ENCODE results near the gene GGT5. TPM values are rescaled to one million over a fixed set of nuclear protein-coding genes. Genes with fewer than 3 reads are reported as not detected.
A peak's percentile ranks its signal among the peaks of the same experiment; 100 is the strongest.
"Not testable (repeated sequence)": the region's sequence is repeated elsewhere in the genome, so short reads cannot be mapped to it uniquely, and the experiment has no call there.

Gene GGT5
- total and polyA plus RNA-seq, 4 experiments from 2014 or later = not detected

- no peaks in the 10 kb centered on the region for H3K27me3 Mint-ChIP-seq
- Histone ChIP-seq H3K36me3 (ENCODE audit: insufficient read depth, low read length) (no peaks in the 10 kb centered on the region), H3K27ac (ENCODE audit: low read depth, low read length) (no peak overlapping the region), H3K27me3 (ENCODE audit: insufficient read depth, low read length) (no peaks in the 10 kb centered on the region), H3K4me3 (ENCODE audit: low read length in 2 of 2) (no peak overlapping the region), H3K4me1 (ENCODE audit: insufficient read depth, low read length) (peaks cover 6% of the 10 kb centered on the region), H3K9me3 (ENCODE audit: control insufficient read depth in 1 of 2, low read length in 2 of 2) (no peaks in the 10 kb centered on the region)
- intact Hi-C loops (cut with micrococcal nuclease) = no loop called here
- no peaks in the 10 kb centered on the region for H3K36me3 Mint-ChIP-seq
- no peaks in the 10 kb centered on the region for H3K9me3 Mint-ChIP-seq
- peak overlapping the region in 1 of 7 donors; percentile 70 for H3K27ac Mint-ChIP-seq
- no peak for DNase-seq
- H3K4me1 Mint-ChIP-seq = peaks cover 9 to 14% (median 13%) of the 10 kb centered on the region in 4 donors
- POLR2A ChIA-PET (ENCODE audit: partially characterized antibody) = no interaction called here
- H3K4me3 Mint-ChIP-seq = no peak overlapping the region
- CTCF ChIA-PET (ENCODE audit: partially characterized antibody) = interaction anchor here (0.7 kb wide), 1 partner anchor 54 kb away, joined by 3 read pairs; no protein-coding TSS in a partner anchor
Observed at GRCh38 chr22:24209016-24209415, 35.9 kb downstream of the GGT5 start.

DNA sequence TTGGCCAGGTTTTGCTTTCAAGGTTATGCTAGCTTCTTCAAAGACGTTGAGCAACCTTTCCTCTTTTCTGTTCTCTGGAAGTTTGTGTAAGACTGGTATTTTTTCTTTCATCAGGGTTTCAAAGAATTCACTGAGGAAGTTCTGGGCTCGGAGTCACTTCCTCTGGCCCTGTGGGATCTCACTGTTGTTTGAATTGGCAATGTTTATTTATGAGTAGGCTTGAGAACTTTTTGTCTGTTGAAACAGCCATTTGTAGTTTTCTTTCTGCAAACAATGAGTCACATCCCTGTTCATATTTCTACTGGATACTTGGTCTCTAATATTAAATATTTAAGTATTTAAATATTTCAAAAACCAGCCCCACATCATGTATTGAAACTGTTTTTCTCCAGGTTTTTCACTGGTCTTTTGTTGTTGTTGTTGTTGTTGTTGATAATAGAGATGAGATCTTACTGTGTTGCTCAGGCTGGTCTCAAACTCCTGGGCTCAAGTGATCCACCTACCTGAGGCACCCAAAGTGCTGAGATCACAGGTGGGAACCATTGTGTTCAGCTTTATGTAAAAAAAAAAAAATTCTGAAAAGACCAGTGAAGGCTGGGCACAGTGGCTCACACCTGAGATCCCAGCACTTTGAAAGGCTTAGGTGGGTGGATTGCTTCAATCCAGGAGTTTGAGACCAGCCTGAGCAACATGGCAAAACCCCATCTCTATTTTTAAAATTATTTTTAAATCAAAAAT, 36.7 kb downstream of the GGT5 start:
- Mint-ChIP-seq H3K36me3 (no peaks in the 10 kb centered on the region), H3K9me3 (no peaks in the 10 kb centered on the region), H3K4me1 (peaks cover 9 to 14% (median 13%) of the 10 kb centered on the region in 4 donors), H3K27ac (peak overlapping the region in 4 of 7 donors; percentile 36 to 76 (median 67)), H3K4me3 (peak overlapping the region in 3 of 8 donors; percentile 8 to 15 (median 15)), H3K27me3 (no peaks in the 10 kb centered on the region)
- ChIA-PET POLR2A (ENCODE audit: partially characterized antibody) (no interaction called here), CTCF (ENCODE audit: partially characterized antibody) (interaction anchor here (0.7 kb wide), 1 partner anchor 53 kb away, joined by 3 read pairs; no protein-coding TSS in a partner anchor)
- no peaks in the 10 kb centered on the region for H3K9me3 ChIP-seq (ENCODE audit: control insufficient read depth in 1 of 2, low read length in 2 of 2)
- no peak overlapping the region for H3K4me3 ChIP-seq (ENCODE audit: low read length in 2 of 2)
- DNase-seq = no peak
- H3K36me3 ChIP-seq (ENCODE audit: insufficient read depth, low read length) = no peaks in the 10 kb centered on the region
- intact Hi-C loops (cut with micrococcal nuclease) = no loop called here
- no peaks in the 10 kb centered on the region for H3K27me3 ChIP-seq (ENCODE audit: insufficient read depth, low read length)
- H3K4me1 ChIP-seq (ENCODE audit: insufficient read depth, low read length) = peaks cover 6% of the 10 kb centered on the region
- H3K27ac ChIP-seq (ENCODE audit: low read depth, low read length) = no peak overlapping the region

- Mint-ChIP-seq H3K36me3 (no peaks in the 10 kb centered on the region), H3K27ac (peak overlapping the region in 5 of 7 donors; percentile 29 to 76 (median 70)), H3K4me3 (peak overlapping the region in 2 of 8 donors; percentile 8 to 15), H3K9me3 (no peaks in the 10 kb centered on the region), H3K27me3 (no peaks in the 10 kb centered on the region), H3K4me1 (peaks cover 9 to 14% (median 13%) of the 10 kb centered on the region in 4 donors)
- Histone ChIP-seq H3K9me3 (ENCODE audit: control insufficient read depth in 1 of 2, low read length in 2 of 2) (no peaks in the 10 kb centered on the region), H3K4me3 (ENCODE audit: low read length in 2 of 2) (no peak overlapping the region), H3K27me3 (ENCODE audit: insufficient read depth, low read length) (no peaks in the 10 kb centered on the region), H3K4me1 (ENCODE audit: insufficient read depth, low read length) (peaks cover 6% of the 10 kb centered on the region), H3K36me3 (ENCODE audit: insufficient read depth, low read length) (no peaks in the 10 kb centered on the region), H3K27ac (ENCODE audit: low read depth, low read length) (no peak overlapping the region)
- ChIA-PET POLR2A (ENCODE audit: partially characterized antibody) (no interaction called here), CTCF (ENCODE audit: partially characterized antibody) (no interaction called here)
- DNase-seq = no peak
- intact Hi-C loops (cut with micrococcal nuclease) = no loop called here
Observed at GRCh38 chr22:24207264-24208011, 37.4 kb downstream of the GGT5 start.

GRCh38 chr22:24206460-24207263, 38.2 kb downstream of the GGT5 start:
- POLR2A ChIA-PET (ENCODE audit: partially characterized antibody); H3K36me3 Mint-ChIP-seq; DNase-seq; H3K27me3 ChIP-seq (ENCODE audit: insufficient read depth, low read length); H3K27ac ChIP-seq (ENCODE audit: low read depth, low read length); H3K9me3 Mint-ChIP-seq; H3K4me3 Mint-ChIP-seq; H3K4me3 ChIP-seq (ENCODE audit: low read length in 2 of 2); H3K36me3 ChIP-seq (ENCODE audit: insufficient read depth, low read length); H3K9me3 ChIP-seq (ENCODE audit: control insufficient read depth in 1 of 2, low read length in 2 of 2); H3K4me1 ChIP-seq (ENCODE audit: insufficient read depth, low read length); CTCF ChIA-PET (ENCODE audit: partially characterized antibody); intact Hi-C loops (cut with micrococcal nuclease); H3K27me3 Mint-ChIP-seq: not testable (repeated sequence)
- Mint-ChIP-seq H3K27ac (peak overlapping the region in 1 of 7 donors; percentile 50), H3K4me1 (peaks cover 9 to 14% (median 13%) of the 10 kb centered on the region in 4 donors)

GRCh38 chr22:24205438-24206195, 39.3 kb downstream of the GGT5 start:
- POLR2A ChIA-PET (ENCODE audit: partially characterized antibody) = no interaction called here
- intact Hi-C loops (cut with micrococcal nuclease) = no loop called here
- Mint-ChIP-seq H3K27me3 (no peaks in the 10 kb centered on the region), H3K4me3 (no peak overlapping the region), H3K36me3 (no peaks in the 10 kb centered on the region), H3K4me1 (peaks cover 9 to 14% (median 13%) of the 10 kb centered on the region in 4 donors), H3K9me3 (no peaks in the 10 kb centered on the region), H3K27ac (no peak overlapping the region)
- CTCF ChIA-PET (ENCODE audit: partially characterized antibody) = no interaction called here
- Histone ChIP-seq H3K27ac (ENCODE audit: low read depth, low read length) (no peak overlapping the region), H3K4me1 (ENCODE audit: insufficient read depth, low read length) (peaks cover 6% of the 10 kb centered on the region), H3K4me3 (ENCODE audit: low read length in 2 of 2) (no peak overlapping the region), H3K9me3 (ENCODE audit: control insufficient read depth in 1 of 2, low read length in 2 of 2) (no peaks in the 10 kb centered on the region), H3K36me3 (ENCODE audit: insufficient read depth, low read length) (no peaks in the 10 kb centered on the region), H3K27me3 (ENCODE audit: insufficient read depth, low read length) (no peaks in the 10 kb centered on the region)
- no peak for DNase-seq

GRCh38 chr22:24203856-24204255, 41.0 kb downstream of the GGT5 start:
- H3K36me3 ChIP-seq (ENCODE audit: insufficient read depth, low read length); H3K27ac Mint-ChIP-seq; H3K4me3 ChIP-seq (ENCODE audit: low read length in 2 of 2); H3K9me3 ChIP-seq (ENCODE audit: control insufficient read depth in 1 of 2, low read length in 2 of 2); H3K27me3 Mint-ChIP-seq; CTCF ChIA-PET (ENCODE audit: partially characterized antibody); DNase-seq; H3K36me3 Mint-ChIP-seq; H3K4me3 Mint-ChIP-seq; intact Hi-C loops (cut with micrococcal nuclease); H3K27ac ChIP-seq (ENCODE audit: low read depth, low read length); POLR2A ChIA-PET (ENCODE audit: partially characterized antibody); H3K27me3 ChIP-seq (ENCODE audit: insufficient read depth, low read length); H3K9me3 Mint-ChIP-seq; H3K4me1 ChIP-seq (ENCODE audit: insufficient read depth, low read length): not testable (repeated sequence)
- peaks cover 9 to 14% (median 13%) of the 10 kb centered on the region in 4 donors for H3K4me1 Mint-ChIP-seq
